Measurements from ENCODE around the gene FAM13B. TPM values are rescaled to one million over a fixed set of nuclear protein-coding genes. Genes with fewer than 3 reads are reported as not detected.

The FAM13B gene
- total RNA-seq, 1 donor from 2014 or later = 43.6 TPM

GRCh38 chr5:137939331-137939730 is 93.5 kb downstream of the FAM13B start:
- H3K4me3 Mint-ChIP-seq (ENCODE audit: unreplicated experiment) = no peak overlapping the region
- no peaks in the 10 kb centered on the region for H3K9me3 Mint-ChIP-seq (ENCODE audit: low read depth)
- H3K27me3 Mint-ChIP-seq (ENCODE audit: low read depth) = no peaks in the 10 kb centered on the region
- H3K27ac Mint-ChIP-seq (ENCODE audit: unreplicated experiment) = no peak overlapping the region
- no peak for DNase-seq (ENCODE audit: low spot score)
- H3K36me3 Mint-ChIP-seq (ENCODE audit: low read depth) = peaks cover 35% of the 10 kb centered on the region
- no peak for TF ChIP-seq CTCF (IDR thresholded peaks at IDR 0.05)
- peaks cover 4% of the 10 kb centered on the region for H3K4me1 Mint-ChIP-seq (ENCODE audit: low read depth)

DNA sequence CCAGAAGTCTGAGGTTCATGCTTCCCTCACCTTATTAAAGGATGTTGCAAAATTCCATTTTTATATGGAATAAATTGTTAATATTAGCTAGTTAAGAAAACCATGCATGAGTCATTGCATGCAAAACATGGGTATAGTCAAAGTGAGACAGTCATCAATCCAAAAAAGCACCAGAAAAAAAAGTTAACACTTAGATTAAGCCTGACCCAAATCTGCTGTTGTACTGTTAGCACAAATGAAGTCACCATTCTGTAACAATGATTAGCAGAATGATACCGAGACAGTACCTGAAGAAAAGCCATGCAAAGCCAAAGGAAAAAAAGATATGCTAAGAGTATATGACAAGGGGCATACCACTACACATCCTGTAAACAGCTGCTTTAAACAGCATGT is 94.1 kb downstream of the FAM13B start:
- no peak for DNase-seq (ENCODE audit: low spot score)
- H3K4me1 Mint-ChIP-seq (ENCODE audit: low read depth) = peaks cover 8% of the 10 kb centered on the region
- TF ChIP-seq CTCF (IDR thresholded peaks at IDR 0.05) = no peak
- H3K9me3 Mint-ChIP-seq (ENCODE audit: low read depth) = no peaks in the 10 kb centered on the region
- H3K36me3 Mint-ChIP-seq (ENCODE audit: low read depth) = peaks cover 30% of the 10 kb centered on the region
- no peak overlapping the region for H3K4me3 Mint-ChIP-seq (ENCODE audit: unreplicated experiment)
- no peaks in the 10 kb centered on the region for H3K27me3 Mint-ChIP-seq (ENCODE audit: low read depth)
- H3K27ac Mint-ChIP-seq (ENCODE audit: unreplicated experiment) = no peak overlapping the region

- no peaks in the 10 kb centered on the region for H3K9me3 Mint-ChIP-seq (ENCODE audit: low read depth)
- no peak overlapping the region for H3K4me3 Mint-ChIP-seq (ENCODE audit: unreplicated experiment)
- DNase-seq (ENCODE audit: low spot score) = no peak
- no peak for TF ChIP-seq CTCF (IDR thresholded peaks at IDR 0.05)
- H3K4me1 Mint-ChIP-seq (ENCODE audit: low read depth) = peaks cover 14% of the 10 kb centered on the region
- H3K27ac Mint-ChIP-seq (ENCODE audit: unreplicated experiment) = no peak overlapping the region
- H3K36me3 Mint-ChIP-seq (ENCODE audit: low read depth) = peaks cover 30% of the 10 kb centered on the region
- no peaks in the 10 kb centered on the region for H3K27me3 Mint-ChIP-seq (ENCODE audit: low read depth)
Observed at GRCh38 chr5:137937994-137938750, 94.7 kb downstream of the FAM13B start.

GRCh38 chr5:137935694-137936093 is 97.2 kb downstream of the FAM13B start:
- Mint-ChIP-seq H3K9me3 (ENCODE audit: low read depth) (no peaks in the 10 kb centered on the region), H3K36me3 (ENCODE audit: low read depth) (peaks cover 20% of the 10 kb centered on the region), H3K27me3 (ENCODE audit: low read depth) (no peaks in the 10 kb centered on the region), H3K27ac (ENCODE audit: unreplicated experiment) (no peak overlapping the region), H3K4me1 (ENCODE audit: low read depth) (peaks cover 17% of the 10 kb centered on the region), H3K4me3 (ENCODE audit: unreplicated experiment) (no peak overlapping the region)
- TF ChIP-seq CTCF (IDR thresholded peaks at IDR 0.05) = no peak
- DNase-seq (ENCODE audit: low spot score) = no peak

- TF ChIP-seq CTCF (IDR thresholded peaks at IDR 0.05) = no peak
- Mint-ChIP-seq H3K4me1 (ENCODE audit: low read depth) (peaks cover 17% of the 10 kb centered on the region), H3K27ac (ENCODE audit: unreplicated experiment) (no peak overlapping the region), H3K9me3 (ENCODE audit: low read depth) (no peaks in the 10 kb centered on the region), H3K36me3 (ENCODE audit: low read depth) (peaks cover 19% of the 10 kb centered on the region), H3K27me3 (ENCODE audit: low read depth) (no peaks in the 10 kb centered on the region), H3K4me3 (ENCODE audit: unreplicated experiment) (no peak overlapping the region)
- DNase-seq (ENCODE audit: low spot score) = no peak
Observed at GRCh38 chr5:137935190-137935589, 97.7 kb downstream of the FAM13B start.

All from chondrocyte (in vitro differentiated cells).